Retina (tissue), 1 donor: ENCODE results near the gene TCP11.
"Not testable (repeated sequence)": the region's sequence is repeated elsewhere in the genome, so short reads cannot be mapped to it uniquely, and the experiment has no call there.

Source experiments
- DNase-seq: peaks from one replicate; pipeline ENCODE4 v3.0.0-alpha.2; 2016

The TCP11 gene

DNA sequence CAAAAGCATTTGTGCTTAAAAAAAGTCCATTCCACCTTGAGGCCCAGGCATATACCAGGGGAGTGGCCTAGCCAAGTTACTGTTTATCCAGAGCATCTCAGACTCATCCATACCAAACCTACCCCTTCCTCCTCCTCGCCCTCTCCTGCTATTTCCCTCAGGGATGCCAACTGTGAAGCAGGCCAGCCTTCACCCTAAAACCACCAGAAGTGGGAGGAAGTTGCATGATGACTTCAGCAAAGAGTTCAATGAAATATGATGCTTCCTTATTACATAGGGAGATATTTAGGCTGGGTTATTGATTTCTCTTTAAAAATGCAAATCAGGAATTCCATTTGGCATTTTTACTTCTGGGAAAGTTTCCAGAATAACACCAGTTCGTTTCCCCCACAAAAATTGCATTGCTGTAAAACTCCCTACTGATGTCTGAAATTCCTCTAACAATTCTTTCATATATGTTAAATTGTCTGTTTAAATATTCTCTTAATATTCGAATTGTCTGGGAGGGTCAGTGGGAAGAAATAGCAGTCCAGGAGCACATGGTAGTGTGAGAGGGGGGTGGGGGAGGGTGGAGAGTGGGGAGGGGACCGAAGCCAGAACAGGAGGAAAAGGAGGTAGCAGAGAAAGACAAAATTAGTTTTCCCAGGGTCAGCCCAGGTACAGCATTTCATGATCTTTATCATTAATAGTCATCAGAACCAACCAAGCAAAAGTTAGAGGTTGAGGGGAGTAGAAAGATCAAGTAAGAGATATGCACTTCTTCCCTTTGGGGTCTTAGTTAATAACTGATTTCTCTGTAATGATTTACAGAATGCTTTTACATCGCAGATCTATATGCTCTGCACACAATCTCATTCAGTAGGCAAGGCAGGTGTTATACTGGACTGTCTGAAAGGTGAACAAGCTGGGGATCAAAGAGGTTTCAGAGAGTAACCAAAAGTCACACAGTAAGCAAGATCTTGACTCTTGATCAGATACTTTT lies 1.7 kb upstream of the TCP11 start:
- no peak for DNase-seq

- no peak for DNase-seq
Observed at GRCh38 chr6:35140639-35141006, 516 bp downstream of the TCP11 start.

DNA sequence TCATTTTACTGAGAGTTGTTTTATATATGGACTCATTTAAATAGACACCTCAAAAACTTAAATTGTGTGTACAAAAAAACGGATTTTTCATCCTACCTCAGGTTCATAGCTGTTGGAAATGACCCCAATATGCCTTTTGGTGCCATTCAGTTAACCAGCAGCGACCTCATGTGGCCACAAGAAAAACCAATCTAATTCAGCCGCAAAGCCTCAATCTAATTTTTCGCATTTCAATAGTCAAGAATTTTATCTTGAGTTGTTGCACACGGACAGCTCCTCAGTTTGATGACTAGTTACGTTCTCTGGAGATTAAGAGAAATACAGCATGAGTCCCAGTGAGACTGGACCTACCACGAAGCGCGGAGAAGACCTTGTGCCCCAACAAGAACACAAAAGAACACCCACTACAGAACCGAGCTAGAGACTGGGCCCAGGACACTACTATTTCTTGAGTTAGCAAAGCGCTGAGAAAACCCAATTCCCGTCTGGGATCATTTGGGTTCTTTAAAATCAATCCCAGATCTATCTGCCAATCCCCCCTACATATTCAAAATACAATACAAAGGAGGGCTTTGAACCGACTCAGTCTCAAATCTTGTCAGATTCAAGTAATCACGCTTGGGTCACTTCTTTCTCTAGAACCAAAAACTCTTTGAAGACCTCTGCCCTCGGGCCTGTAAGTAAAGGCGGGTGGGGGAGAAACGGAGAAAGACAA lies 1.1 kb downstream of the TCP11 start:
- DNase-seq, result peak; percentile 82

GRCh38 chr6:35139470-35139869 lies 1.7 kb downstream of the TCP11 start:
- DNase-seq, result no peak

DNA sequence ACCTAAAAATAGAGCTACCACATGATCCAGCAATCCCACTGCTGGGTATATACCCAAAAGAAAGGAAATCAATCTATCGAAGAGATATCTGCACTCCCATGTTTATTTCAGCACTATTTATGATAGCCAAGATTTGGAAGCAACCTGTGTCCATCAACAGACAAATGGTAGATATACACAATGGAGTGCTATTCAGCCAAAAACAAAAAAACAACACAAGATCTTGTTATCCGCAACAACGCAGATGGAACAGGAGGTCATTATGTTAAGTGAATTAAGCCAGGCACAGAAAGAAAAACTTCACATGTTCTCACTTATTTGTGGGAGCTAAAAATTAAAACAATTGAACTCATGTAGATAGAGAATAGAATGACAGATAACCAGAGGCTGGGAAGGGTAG lies 2.9 kb downstream of the TCP11 start:
- not testable (repeated sequence) for DNase-seq

DNA sequence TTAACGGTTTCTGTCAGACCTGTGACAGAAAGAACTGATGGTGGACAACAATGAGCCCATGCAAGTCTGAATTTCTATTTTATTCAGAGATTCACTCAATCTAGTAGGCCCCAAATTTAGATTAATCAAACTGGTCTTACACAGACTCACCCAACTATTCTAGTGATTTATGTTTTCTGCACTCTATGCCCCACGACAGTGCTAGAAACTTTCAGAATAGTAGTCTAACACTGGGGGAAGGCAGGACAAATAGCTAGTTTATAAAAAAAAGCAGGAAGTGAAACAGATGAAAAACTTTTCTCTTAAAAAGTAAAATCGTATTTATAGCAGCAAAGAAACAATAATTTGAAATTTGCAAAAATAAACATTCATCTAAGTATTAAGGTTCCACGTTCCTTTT lies 5.0 kb downstream of the TCP11 start:
- no peak for DNase-seq

DNA sequence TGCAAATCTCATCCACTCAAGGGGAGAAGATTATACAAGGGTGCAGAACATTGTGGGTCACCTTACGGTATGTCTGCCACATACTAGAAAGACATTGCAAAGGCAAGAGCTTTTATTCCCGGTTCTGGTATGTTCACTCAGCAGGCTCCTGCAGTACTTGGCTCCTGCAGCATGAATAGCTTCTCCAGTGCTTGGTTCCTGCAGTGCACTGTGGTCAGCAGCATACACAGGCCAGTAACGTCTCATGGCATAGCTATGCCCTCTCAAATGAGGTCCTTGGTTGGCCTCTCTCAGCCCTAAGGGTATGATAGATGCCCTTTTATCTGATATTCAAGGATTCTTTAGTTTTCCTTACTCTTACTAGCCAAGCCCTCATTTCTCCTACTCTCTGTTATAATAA lies 12.6 kb downstream of the TCP11 start:
- DNase-seq, result no peak

- no peak for DNase-seq
Observed at GRCh38 chr6:35128042-35128441, 13.1 kb downstream of the TCP11 start.

GRCh38 chr6:35124356-35124755 lies 16.8 kb downstream of the TCP11 start:
- no peak for DNase-seq

DNA sequence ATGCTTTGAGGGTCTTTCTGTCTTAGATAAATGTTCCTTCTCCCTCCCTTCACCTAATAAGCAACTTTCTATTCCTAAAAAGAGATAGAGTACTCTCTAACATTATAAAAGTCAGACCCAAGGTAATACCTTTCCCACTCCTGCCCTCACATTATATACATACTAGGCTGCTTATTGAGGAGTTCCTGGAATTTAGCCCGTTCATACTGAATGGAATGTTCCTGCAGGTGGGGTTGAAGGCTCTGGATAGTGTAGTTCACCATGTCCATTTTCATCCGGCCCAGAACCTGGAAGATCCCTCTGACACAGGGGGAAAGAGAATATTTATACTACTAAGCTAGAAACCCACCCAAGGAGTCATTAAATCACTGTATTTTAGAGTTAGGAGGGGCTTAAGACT lies 20.4 kb downstream of the TCP11 start:
- DNase-seq, result no peak

DNA sequence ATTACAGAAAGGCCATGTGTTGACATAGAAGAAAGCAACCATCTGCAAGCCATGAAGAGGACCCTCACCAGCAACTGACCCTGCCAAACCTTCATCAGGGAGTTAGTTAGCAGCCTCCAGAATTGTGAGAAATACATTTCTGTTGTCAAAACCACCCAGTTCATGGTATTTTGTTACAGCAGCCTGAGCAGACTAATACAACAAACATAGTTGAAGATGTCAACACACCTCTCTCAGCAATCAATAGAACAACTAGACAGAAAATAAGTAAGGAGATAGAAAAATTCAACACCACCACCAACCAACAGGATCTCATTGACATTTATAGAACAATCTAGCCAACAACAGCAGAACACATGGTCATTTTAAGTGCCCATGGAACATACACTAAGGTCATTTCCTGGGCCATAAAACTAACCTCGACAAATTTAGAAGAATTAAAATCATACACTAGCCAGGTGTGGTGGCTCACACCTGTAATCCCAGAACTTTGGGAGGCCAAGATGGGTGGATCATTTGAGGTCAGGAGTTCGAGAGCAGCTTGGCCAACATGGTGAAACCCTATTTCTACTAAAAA lies 32.7 kb downstream of the TCP11 start:
- DNase-seq, result no peak

- DNase-seq, result not testable (repeated sequence)
Observed at GRCh38 chr6:35107761-35108160, 33.4 kb downstream of the TCP11 start.

- DNase-seq, result not testable (repeated sequence)
Observed at GRCh38 chr6:35107208-35107607, 33.9 kb downstream of the TCP11 start.

DNA sequence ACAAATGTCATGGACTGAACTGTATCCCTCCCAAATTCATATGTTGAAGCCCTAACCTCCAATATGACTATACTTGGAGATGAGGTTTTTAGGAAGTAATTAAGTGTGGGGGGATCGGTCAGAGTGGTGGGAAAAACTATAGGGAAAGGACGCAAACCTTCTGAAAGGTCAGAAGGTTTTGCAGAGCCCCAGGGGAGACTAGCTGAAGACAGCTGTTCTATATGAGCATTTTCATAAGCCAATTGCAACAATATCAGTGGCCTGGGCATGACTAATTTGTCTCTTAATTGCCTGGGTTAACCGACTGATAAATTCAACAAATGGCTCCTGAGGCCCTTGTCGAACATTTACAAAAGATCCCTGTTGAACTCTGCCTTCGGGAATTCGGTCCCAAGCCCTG lies 35.1 kb downstream of the TCP11 start:
- peak; percentile 34 for DNase-seq

DNA sequence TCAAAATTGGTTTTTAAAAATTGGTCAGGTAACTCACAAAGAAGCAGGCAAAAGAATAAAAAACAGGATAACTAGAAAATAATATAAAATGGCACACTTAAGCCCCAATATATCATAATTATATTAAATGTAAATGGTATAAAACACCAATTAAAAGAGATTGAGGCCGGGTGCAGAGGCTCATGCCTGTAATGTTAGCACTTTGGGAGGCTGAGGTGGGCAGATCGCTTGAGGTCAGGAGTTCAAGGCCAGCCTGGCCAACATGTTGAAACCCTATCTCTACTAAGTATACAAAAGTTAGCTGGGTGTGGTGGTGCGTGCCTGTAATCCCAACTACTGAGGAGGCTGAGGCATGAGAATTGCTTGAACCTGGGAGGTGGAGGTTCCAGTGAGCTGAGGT lies 36.1 kb downstream of the TCP11 start:
- no peak for DNase-seq

GRCh38 chr6:35099116-35099515 lies 42.0 kb downstream of the TCP11 start:
- DNase-seq, result no peak

DNA sequence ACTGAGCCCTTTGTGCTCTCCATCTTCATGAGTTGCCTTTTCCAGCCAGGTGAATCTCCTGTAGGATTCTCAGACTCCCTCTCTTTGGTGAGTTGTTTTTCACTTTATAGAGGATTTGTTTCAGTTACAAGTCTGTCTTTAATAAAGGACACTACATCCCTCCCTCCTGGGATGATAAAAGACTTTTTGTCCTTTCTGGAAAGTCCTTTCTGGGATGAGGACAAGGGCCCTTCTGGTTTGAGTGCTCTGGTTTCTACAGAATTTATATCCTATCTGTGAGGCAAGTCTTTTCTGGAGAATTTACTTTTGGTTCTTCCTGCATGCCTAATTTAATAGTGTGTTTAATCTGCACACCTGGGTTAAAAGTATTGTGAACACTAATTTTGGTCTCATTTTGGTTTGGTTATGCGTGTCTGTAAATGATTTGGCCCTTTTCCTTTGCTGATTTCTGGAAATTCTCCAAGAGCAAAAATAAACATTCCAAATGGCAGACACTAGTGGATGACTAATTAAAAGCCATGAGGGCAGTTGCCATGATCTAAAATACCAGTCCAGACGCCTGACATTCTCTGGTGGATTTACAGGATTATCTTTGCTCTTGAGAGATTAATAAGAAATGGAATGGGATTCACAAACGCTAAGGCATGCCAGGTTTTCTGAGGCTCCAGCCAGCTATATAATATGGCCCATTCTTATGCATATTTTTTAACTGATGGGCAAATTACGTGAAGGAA lies 44.8 kb downstream of the TCP11 start:
- no peak for DNase-seq

DNA sequence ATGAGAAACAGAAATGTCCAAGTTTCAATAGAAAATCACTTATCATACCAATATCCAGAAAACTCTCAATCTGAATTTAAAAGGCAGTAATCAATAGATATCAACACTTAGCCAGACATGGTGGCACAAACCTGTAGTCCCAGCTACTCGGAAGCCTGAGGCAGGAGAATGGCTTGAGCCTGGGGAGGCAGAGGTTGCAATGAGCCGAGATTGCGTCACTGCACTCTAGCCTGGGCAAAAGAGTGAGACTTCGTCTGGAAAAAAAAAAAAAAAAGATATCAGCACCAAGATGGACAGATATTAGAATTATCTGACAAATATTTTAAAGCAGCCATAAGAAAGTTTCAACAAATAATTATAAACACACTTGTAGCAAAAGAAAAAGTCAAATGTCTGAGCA lies 47.0 kb downstream of the TCP11 start:
- DNase-seq, result no peak

DNA sequence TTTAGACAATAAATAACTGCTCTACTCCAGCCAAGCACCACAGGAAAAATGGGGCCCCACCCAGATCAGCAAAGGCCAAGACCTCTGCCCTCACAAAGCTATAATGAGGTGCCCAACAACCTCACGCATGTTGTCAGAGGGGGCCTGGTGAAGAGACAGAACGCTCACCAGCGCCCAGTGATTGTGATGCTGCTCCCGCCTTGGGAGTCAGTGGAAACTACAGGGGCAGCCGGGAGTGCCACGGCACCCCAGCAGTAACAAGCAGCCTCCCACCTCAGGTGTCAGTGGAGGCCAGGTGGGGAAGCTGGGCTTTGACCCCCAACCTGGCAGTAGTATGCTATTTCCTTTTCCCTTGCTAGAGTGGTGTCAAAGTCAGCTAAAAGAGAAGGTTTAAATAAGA lies 47.4 kb downstream of the TCP11 start:
- no peak for DNase-seq

DNA sequence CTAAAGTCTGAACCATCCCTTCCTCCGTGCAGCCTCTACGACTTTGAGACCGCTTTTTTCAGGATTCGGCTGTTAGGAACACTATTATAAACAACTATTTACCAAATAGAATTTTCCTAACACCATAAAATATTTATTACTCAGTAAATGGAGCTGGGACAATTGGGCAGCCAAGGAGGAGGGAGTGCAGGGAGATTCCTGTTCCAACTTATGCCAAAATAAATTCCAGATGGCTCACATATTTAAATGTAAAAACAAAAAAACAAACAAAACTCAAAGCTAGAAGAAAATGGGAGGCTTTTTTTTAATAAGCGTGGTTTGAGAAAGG lies 48.1 kb downstream of the TCP11 start:
- DNase-seq, result no peak

GRCh38 chr6:35092362-35093117 lies 48.6 kb downstream of the TCP11 start:
- no peak for DNase-seq

- DNase-seq, result no peak
Observed at GRCh38 chr6:35091346-35092083, 49.6 kb downstream of the TCP11 start.
